Kidney (tissue), 14 donors: ENCODE results near the gene PTPN1. TPM values are rescaled to one million over a fixed set of nuclear protein-coding genes. Genes with fewer than 3 reads are reported as not detected.

Source experiments
- DNase-seq, 5 donors: peaks; one replicate each; pipeline ENCODE4 v3.0.0-alpha.2; 2013 to 2020
- FAIRE-seq: peaks from 2 replicates; lab custom pipeline; 2012; peaks lifted over from hg19 to GRCh38; lab: Jason Lieb, UNC
- H3K27ac ChIP-seq, 2 donors: one replicate each; pipeline ENCODE4 v1.7.0; 2013; ENCODE audit warnings: low read depth in 2 of 2, low read length in 2 of 2, inconsistent platforms in 1 of 2
- H3K27me3 ChIP-seq: one replicate; pipeline ENCODE4 v1.7.1; 2013; ENCODE audit warnings: low read length, inconsistent platforms; ENCODE audit not compliant: control insufficient read depth, insufficient read depth
- H3K36me3 ChIP-seq, 3 donors: one replicate each; pipeline versions ENCODE4 v1.7.0 to v1.7.1; 2013; ENCODE audit warnings: low read length in 3 of 3, control low read depth in 1 of 3, inconsistent platforms in 1 of 3; ENCODE audit not compliant: insufficient read depth in 3 of 3, control insufficient read depth in 2 of 3
- H3K4me1 ChIP-seq, 3 donors: one replicate each; pipeline versions ENCODE4 v1.7.0 to v1.7.1; 2013; ENCODE audit warnings: low read length in 3 of 3, inconsistent platforms in 1 of 3, low read depth in 1 of 3; ENCODE audit not compliant: control insufficient read depth in 2 of 3, insufficient read depth in 2 of 3
- H3K4me3 ChIP-seq, 3 donors: one replicate each; pipeline versions ENCODE4 v1.7.0 to v1.8.1; 2013; ENCODE audit warnings: low read length in 3 of 3, control low read depth in 1 of 3, inconsistent platforms in 1 of 3
- H3K9ac ChIP-seq, 3 donors: one replicate each; pipeline versions ENCODE4 v1.7.0 to v1.7.1; 2013; ENCODE audit warnings: low read length in 3 of 3, control low read depth in 1 of 3, inconsistent platforms in 1 of 3
- H3K9me3 ChIP-seq, 3 donors: one replicate each; pipeline versions ENCODE4 v1.7.0 to v1.7.1; 2013; ENCODE audit warnings: low read length in 3 of 3, control low read depth in 1 of 3, inconsistent platforms in 1 of 3; ENCODE audit not compliant: control insufficient read depth in 2 of 3, insufficient read depth in 1 of 3
- CTCF ChIP-seq: IDR thresholded peaks from 3 replicates; pipeline ENCODE4 v1.5.1; 2012; ENCODE audit warnings: mild to moderate bottlenecking, moderate library complexity, borderline replicate concordance; ENCODE audit not compliant: insufficient read depth; ENCODE audit errors: extremely low read depth
- intact Hi-C: fragments of 100-400 bp; cut with DNase I; formaldehyde crosslinking; loops from one replicate; pipeline ENCODE4 v1.11.1; 2022
- polyA plus RNA-seq: library from polyadenylated mRNA; stranded (reverse); fragments of 350-450 nt; fragmentation: Illumina TruSeq; extraction: RNeasy Lipid Tissue Mini Kit (QIAGEN cat#74804); gene quantifications from one replicate; pipeline ENCODE4 v1.2.3, GENCODE V29; 2014; ENCODE audit warnings: low read depth, low replicate concordance; ENCODE audit not compliant: insufficient read depth
- total RNA-seq: library from RNA; stranded (reverse); fragmentation: NEBNext Ultra II Directional; extraction: Animal tissue kit (Norgen Biotek cat#: 25700); gene quantifications from one replicate; pipeline ENCODE4 v1.2.1, GENCODE V29; 2021
- donor health status: control.
- donor health status: control.
- donor health status: control.
- donor health status: control.
- donor health status: control.
- donor health status: DM: yes; HTN: yes; CAD: no.
- donor health status: Normal renal cell carcinoma (clear cell type).

The PTPN1 gene
- total and polyA plus RNA-seq, 2 donors from 2014 or later, result 29.6 to 80.4 TPM

DNA sequence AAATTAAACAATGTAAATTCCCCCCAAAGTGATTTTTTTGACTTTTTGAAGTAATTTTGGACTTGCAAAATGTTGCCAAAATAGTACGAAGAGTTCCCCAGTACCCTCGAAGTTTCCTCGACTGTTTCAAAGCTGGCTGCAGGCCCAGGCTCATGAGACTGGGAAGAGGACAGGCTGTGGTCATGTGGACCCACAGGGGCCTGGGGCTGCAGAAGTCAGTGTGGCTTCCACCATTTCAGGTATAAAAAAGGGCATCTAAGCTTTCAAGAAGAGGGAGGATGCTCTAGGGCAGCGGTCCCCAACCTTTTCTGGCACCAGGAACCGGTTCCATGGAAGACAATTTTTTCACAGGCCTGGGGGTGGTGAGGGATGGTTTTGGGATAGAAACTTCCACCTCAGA, 75.0 kb downstream of the PTPN1 start:
- Histone ChIP-seq H3K27me3 (no peaks in the 10 kb centered on the region), H3K4me1 (no peaks in the 10 kb centered on the region), H3K9me3 (no peaks in the 10 kb centered on the region), H3K9ac (no peak overlapping the region), H3K36me3 (peaks cover 4 to 52% (median 44%) of the 10 kb centered on the region in 3 donors), H3K27ac (no peak overlapping the region), H3K4me3 (no peak overlapping the region)
- DNase-seq, result peak in 1 of 5 donors; percentile 71
- intact Hi-C loops, result no loop called here
- no peak for TF ChIP-seq CTCF
- no peak for FAIRE-seq

- no peaks in the 10 kb centered on the region for H3K9me3 ChIP-seq
- no peak overlapping the region for H3K27ac ChIP-seq
- FAIRE-seq (no peak), DNase-seq (peak in 1 of 5 donors; percentile 54)
- no peak overlapping the region for H3K4me3 ChIP-seq
- intact Hi-C loops, result no loop called here
- H3K27me3 ChIP-seq, result no peaks in the 10 kb centered on the region
- peaks cover 2 to 52% (median 40%) of the 10 kb centered on the region in 3 donors for H3K36me3 ChIP-seq
- no peak for TF ChIP-seq CTCF
- H3K9ac ChIP-seq, result no peak overlapping the region
- no peaks in the 10 kb centered on the region for H3K4me1 ChIP-seq
Measured at GRCh38 chr20:50585678-50586077, 75.5 kb downstream of the PTPN1 start.

DNA sequence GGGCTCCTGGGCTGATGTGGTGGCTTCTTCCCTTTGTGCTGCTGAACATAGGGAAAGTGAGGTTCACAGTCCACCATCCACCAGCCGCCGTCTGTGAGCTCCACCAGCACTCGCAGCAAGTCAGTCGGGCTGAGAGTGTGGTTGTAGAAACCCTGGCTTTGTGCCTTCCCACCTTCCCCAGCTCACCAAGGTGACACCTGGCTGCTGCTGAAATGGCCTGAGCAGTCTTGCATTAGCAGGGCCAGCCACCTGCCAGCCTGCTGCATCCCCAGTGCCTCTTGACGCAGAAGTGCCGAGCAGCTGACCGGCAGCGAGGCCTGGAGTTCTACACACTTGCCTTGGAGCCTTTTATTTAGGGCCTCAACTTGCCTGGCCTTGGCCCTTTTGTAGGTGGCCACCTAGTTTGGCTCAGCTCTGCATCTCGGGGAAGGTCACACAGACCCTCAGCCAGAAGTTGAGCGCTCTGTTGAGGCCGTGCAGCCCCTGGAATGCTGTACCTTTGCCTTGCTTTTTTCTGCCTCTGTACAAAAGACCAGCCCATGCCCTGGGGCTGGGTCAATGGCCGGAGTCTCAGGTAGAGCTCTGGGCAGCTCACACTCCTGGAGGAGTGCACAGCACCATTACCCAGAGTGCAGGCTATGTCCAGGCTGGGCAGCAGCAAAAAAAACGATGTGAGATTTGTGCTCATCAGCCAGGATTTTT, 76.5 kb downstream of the PTPN1 start:
- no peak for TF ChIP-seq CTCF
- intact Hi-C loops, result no loop called here
- DNase-seq (peak in 1 of 5 donors; percentile 60), FAIRE-seq (no peak)
- no peaks in the 10 kb centered on the region for H3K4me1 ChIP-seq
- H3K4me3 ChIP-seq, result no peak overlapping the region
- no peaks in the 10 kb centered on the region for H3K27me3 ChIP-seq
- H3K9ac ChIP-seq, result no peak overlapping the region
- no peaks in the 10 kb centered on the region for H3K9me3 ChIP-seq
- no peak overlapping the region for H3K27ac ChIP-seq
- peaks cover 0 to 45% (median 33%) of the 10 kb centered on the region in 3 donors for H3K36me3 ChIP-seq
